D721Med (cell line): Measurements from ENCODE around the gene UBE2QL1.

Experiments
- DNase-seq: peaks from one replicate; pipeline ENCODE4 v3.0.0; 2011; ENCODE audit warnings: low spot score; ENCODE audit not compliant: insufficient read length
- FAIRE-seq: peaks from 2 replicates; lab custom pipeline; 2011; peaks lifted over from hg19 to GRCh38; lab: Jason Lieb, UNC
- TF ChIP-seq, protein P1 (sequence below): IDR thresholded peaks from 2 replicates; pipeline ENCODE4 v1.5.1; 2012; ENCODE audit warnings: mild to moderate bottlenecking, control low read depth; ENCODE audit not compliant: insufficient read depth; ENCODE audit errors: missing control alignments

Gene UBE2QL1

DNA sequence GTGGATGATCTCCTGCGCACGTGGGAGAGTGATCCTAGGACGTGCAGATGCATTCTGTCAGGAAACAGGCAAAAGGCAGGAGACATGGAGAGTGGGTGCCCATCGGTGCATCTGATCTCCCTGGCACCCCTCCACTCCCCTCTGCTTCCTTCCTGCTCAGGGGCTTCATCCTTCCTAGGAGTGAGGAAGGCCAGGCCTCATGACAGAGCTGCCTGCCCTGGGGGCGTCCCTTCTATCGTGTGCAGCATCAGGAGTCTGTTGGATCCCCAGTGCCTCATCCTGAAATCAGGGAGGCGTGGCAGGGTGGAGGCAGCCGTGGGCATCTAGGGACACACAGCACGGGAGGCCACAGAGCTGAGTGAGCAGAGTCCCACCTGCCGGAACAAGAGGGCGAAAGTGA is 30.1 kb downstream of the UBE2QL1 start:
- TF ChIP-seq, protein P1, sequence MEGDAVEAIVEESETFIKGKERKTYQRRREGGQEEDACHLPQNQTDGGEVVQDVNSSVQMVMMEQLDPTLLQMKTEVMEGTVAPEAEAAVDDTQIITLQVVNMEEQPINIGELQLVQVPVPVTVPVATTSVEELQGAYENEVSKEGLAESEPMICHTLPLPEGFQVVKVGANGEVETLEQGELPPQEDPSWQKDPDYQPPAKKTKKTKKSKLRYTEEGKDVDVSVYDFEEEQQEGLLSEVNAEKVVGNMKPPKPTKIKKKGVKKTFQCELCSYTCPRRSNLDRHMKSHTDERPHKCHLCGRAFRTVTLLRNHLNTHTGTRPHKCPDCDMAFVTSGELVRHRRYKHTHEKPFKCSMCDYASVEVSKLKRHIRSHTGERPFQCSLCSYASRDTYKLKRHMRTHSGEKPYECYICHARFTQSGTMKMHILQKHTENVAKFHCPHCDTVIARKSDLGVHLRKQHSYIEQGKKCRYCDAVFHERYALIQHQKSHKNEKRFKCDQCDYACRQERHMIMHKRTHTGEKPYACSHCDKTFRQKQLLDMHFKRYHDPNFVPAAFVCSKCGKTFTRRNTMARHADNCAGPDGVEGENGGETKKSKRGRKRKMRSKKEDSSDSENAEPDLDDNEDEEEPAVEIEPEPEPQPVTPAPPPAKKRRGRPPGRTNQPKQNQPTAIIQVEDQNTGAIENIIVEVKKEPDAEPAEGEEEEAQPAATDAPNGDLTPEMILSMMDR = no peak
- FAIRE-seq = no peak
- DNase-seq = no peak

DNA sequence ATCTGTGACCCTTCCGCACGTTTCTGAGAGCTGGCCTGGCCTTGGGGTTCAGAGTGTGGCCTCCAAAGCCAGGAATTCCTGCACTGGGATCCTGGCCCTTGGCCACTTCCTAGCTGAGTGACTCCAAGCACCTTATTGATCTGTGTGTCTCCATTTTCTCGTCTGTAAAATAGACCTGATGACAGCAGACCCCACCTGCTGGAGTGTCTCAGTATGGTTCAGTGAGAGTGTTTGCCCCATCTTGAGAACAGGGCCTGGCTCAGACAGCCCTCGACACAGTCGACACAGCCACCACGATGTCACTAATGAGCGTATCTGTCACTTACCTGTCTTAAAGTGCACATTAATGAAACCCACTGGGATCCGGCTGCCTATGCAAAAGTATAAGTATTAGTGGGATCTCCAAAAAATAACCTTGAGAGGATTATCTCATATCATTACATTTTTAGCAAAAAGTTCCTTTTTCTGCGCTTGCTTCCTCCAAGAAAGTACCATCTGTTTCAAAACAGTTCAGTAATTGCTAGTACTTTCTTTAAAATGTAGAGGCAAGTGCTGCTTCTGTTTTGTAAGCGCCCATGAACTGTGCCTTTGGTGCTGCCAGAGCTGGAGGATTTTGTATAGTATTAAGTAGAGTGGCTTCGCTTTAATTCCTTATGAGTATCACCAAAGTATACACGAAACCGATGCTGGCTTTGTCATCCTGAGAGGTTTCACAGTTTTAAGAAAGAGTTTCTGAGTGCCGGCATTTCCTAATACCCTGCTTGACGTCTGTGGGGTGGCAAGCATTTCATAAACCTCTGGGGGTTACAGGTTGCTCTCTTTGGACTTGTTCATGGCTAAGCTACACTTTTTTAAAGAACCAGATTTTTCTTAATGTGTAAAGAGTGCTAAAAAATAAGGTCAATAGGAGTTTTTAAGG is 31.7 kb downstream of the UBE2QL1 start:
- DNase-seq (no peak), FAIRE-seq (no peak)
- TF ChIP-seq, protein P1 = no peak

DNA sequence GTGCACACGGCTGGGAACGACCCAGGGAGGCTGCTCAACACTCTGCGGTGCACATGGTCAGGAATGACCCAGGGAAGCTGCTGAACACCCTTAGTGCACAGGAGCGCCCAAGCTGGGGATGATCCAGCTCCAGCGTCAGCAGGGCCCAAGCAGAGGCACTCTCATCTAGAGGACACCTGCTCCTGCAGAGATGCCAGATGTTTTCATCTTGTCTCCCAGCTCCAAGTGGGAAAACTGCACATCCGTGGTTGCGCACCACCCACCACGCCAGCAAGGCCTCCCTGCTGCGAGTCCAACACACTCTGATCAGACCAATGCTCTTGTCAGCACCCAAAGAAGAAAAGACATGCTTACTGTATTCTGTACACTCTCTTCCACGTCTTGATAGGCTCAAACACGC is 34.1 kb downstream of the UBE2QL1 start:
- DNase-seq (no peak), FAIRE-seq (no peak)
- TF ChIP-seq, protein P1 = no peak

DNA sequence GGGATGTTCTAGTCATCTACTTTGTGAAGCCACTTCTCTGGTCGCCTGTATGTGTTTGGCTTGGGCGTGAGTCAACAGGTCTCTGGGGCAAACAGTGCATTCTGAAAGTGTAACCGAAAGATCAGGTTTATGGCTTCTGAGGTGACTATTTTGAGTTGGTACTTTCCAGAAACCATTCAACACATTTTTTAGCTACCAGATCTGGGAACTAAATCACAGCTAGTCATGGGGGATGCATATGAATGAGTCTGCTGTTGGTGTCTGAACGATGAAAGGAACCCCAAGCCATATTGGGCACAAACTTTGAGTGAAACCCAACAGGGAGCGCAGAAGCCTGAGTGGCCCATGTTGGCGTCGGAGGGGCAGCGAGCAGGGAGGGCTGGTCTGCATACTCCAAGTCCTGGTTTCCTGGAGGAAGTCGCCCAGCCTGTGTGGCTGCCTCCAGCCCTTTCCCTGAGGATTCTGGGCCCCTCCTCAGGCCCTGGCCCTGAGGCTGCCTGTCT is 35.3 kb downstream of the UBE2QL1 start:
- TF ChIP-seq, protein P1 = no peak
- FAIRE-seq = no peak
- no peak for DNase-seq

DNA sequence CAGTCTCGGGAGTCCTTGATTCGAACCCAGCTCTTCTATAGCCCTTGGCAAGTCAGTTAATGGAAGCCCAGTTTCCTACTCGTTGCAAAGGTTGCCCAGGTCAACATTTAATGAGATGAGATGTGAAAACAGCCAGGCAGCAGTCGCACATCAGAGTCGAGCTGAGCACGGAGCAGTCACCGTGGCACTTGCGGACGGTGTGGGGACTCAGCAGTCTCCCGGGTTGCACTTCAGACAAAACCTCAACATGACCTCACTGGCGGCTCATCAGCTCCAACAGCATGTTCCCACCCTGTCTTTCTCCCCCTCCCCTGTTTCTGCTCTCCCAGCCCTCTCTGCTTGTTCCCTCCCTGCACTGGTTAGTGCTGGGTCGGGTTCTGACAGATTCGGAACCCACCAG is 35.8 kb downstream of the UBE2QL1 start:
- TF ChIP-seq, protein P1 = no peak
- no peak for FAIRE-seq
- no peak for DNase-seq

DNA sequence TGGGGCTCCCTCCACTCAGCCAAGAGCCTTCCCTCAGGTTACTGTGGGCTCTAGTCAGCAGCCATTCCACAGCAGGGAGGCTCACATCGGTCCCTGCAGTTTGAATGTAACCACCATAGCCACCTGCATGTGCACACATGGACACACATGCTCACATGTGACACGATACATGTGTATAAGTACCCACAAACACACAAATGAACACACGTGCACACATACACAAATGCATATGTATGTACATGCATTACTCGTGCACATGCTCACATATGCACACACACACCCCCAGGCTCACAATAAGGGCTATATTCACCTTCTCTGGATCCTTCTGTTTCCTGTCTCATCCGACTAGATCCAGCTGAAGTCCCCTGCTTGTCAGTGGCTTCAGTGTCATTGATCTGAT is 36.2 kb downstream of the UBE2QL1 start:
- TF ChIP-seq, protein P1 = no peak
- FAIRE-seq (no peak), DNase-seq (no peak)

DNA sequence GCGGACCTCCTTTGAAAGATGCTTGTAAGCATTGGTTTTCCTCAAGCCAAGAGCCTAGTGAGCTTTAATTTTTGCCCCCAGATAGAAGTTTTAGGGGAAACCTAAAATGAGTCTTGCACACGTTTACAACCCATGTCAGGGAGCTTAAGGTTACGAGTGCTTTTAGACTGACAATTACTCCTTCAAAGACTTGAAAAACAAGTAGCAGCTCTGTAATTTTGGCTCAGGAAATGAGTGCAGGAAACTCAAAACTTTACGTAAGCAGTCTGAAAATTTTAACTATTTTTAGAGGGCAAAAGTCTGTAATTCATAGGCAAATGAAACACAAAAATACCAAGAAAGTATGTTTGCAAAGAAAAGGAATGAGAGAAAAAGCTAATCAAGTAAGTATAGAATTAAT is 36.8 kb downstream of the UBE2QL1 start:
- FAIRE-seq (no peak), DNase-seq (no peak)
- TF ChIP-seq, protein P1 = no peak
